GM12801 (cell line): Measurements from ENCODE around the gene TMEM41B.

Experiments used
- TF ChIP-seq, protein P1 (sequence below): IDR thresholded peaks from one replicate; pipeline ENCODE4 v1.5.1; 2011; ENCODE audit warnings: control low read depth; ENCODE audit not compliant: insufficient read length; ENCODE audit errors: extremely low read depth

TMEM41B gene

DNA sequence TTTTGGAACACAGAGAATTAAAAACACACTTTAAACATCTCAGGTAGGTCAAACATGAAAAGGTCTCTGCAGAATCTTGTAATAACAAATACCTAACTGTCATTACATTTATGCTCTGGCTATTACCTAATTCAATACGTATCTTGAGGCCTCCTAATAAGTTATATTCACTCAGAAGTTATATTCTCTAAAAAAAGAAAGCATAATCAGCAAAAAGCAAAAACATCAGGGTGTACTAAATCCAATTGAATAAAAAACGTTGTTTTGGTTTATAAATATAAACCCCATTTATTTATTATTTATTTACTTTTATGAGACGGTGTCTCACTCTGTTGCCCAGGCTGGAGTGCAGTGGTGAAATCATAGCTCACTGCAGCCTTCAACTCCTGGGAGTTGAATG, 10.2 kb downstream of the TMEM41B start:
- TF ChIP-seq, protein P1, sequence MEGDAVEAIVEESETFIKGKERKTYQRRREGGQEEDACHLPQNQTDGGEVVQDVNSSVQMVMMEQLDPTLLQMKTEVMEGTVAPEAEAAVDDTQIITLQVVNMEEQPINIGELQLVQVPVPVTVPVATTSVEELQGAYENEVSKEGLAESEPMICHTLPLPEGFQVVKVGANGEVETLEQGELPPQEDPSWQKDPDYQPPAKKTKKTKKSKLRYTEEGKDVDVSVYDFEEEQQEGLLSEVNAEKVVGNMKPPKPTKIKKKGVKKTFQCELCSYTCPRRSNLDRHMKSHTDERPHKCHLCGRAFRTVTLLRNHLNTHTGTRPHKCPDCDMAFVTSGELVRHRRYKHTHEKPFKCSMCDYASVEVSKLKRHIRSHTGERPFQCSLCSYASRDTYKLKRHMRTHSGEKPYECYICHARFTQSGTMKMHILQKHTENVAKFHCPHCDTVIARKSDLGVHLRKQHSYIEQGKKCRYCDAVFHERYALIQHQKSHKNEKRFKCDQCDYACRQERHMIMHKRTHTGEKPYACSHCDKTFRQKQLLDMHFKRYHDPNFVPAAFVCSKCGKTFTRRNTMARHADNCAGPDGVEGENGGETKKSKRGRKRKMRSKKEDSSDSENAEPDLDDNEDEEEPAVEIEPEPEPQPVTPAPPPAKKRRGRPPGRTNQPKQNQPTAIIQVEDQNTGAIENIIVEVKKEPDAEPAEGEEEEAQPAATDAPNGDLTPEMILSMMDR: no peak

DNA sequence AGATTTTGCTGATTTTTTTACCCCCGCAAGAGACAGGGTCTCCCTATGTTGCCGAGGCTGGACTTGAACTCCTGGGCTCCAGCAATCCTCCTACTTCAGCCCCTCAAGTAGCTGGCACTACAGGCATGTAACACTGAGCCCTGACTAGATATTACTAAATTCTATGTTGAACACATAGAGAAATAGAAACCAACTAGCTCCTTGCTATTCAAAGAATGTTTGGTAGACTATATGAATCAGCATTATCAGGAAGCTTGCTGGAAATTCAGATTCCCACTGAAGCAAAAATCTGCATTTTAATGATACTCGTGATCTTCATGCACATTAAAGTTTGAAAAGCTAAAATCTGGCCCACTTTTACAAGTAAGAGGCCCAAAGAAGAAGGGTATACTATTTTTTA, 11.9 kb downstream of the TMEM41B start:
- TF ChIP-seq, protein P1: no peak

DNA sequence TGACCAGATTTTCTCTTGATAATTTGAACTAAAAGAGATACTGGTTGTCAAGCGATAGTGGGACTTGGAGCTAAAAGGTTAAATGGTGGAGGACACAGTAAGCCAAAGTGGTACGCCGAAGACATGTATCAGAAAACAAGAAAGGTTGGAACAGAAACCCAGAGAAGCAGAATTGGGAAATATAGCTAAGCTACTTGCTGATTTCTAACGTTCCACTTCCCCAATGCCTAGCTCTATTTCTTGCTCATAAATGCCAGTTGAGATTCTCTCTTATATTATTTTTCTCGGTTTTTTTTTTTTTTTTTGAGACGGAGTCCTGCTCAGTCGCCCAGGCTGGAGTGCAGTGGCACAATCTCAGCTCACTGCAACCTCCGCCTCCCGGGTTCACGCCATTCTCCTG, 12.7 kb downstream of the TMEM41B start:
- TF ChIP-seq, protein P1: no peak

DNA sequence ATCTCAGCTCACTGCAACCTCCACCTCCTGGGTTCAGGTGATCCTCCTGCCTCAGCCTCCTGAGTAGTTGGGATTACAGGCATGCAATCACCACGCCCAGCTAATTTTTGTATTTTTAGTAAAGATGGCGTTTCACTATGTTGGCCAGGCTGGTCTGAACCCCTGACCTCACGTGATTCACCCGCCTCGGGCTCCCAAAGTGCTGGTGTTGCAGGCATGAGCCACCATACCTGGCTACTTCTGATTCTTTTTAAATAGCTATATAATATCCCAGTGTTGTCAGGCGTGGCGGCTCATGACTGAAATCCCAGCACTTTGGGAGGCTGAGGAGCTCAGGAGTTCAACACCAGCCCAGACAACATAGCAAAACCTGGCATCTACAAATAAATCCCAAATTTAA, 20.7 kb downstream of the TMEM41B start:
- TF ChIP-seq, protein P1: no peak

DNA sequence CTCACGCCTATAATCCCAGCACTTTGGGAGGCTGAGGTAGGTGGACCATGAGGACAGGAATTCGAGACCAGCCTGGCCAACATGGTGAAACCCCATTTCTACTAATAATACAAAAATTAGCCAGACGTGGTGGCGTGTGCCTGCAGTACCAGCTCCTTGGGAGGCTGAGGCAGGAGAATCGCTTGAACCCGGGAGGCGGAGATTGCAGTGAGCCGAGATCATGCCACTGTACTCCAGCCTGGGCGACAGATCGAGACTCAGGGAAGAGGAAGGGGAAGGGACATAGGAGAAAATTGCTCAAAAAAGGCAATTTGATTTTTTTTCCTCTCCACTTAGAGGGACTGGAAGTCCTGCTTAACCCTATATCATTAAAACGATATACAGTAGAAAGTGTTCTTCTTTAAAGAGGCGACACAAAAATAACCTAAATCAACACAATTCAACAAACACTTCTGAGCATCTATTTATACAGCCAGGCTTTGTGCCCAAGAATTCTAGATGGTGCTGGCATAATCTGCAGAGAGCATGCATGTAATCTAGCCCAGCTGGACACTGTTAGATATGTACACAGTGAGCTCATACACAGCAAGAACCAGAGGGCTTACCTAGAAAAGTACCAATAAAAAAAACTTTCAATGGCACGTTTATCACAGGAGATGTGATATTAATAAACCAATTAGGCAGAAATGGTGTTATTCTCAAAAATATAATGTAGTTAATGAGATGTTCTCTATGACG, 28.4 kb downstream of the TMEM41B start:
- TF ChIP-seq, protein P1: no peak

DNA sequence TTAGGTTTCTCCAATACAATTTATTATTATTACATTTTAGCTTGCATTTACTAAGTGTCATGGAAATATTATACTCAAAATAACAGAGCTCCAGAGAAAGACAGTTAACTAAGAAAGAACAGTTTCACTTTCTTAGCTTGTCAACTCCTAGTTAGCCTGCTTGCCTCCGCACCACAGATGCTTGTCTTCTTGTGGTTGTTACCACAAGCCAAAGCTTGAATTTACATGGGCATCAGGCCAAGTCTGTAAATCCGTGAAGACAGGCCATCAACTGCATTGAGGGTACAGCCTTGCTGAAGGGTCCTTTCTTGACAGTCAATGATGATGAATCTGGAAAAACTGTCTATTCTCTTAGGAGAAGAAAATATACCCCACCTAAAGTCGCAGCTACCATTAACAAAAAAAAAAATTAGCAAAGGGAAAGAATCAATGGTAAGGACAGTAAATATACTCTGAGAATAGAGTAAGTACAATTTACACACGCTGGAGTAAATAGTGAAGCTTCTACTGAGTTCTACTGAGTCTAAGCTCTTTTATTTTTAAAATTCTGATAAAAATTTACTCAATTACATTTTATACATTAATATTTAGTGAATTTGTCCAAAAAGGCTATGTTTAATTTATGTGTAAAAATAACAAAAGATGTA, 33.6 kb downstream of the TMEM41B start:
- TF ChIP-seq, protein P1: no peak

DNA sequence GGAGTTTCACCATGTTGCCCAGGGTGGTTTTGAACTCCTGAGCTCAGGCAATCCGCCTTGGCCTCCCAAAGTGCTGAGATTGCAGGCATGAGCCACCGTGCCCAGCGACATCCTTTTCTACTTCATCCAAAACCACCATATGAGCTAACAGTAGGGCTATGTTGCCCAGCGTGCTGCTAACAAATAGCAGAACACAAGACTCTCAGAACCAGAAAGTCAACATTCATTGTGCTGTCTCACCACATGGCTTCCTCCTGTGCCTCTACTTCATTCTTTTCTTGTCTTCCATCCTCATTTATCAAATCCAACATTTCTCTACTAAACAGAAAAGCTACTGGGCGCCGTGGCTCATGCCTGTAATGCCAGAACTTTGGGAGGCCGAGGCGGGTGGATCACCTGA, 37.2 kb downstream of the TMEM41B start:
- TF ChIP-seq, protein P1: no peak
